Measurements from ENCODE around the gene TTC34.

DNA sequence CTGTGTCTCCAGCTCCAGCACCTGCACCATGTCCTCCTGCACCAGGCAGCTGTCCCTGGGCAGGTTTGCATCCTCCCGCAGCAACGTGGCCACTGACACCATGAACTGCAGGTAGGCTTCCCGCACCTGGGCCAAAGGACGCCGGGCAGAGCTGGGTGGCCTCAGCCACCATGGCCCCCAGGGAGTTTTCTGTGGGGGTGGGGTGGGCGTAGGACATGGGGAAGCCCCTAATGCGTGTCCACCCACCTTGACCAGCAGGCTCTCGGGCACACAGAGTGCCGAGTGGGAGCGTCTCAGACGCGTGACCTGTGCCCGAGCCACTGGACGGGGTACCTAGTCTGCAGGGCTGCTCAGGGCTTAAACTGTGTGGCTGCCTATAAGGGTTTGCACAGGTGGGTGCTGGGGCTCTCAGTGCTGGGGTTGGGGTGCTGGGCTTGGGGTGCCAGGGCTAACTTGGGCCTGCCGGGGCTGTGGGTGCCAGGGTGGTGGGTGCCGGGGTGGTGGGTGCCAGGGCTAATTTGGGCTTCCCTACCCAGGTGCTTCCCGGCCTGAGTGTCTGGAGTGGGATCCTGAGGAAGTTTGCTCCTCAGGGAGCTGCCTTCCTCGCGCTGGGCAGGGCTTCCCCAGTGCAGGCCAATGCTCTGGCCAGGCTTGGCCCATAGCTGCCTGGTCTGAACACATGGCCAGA is 197.2 kb downstream of the TTC34 start:
- no peak for TF ChIP-seq POLR2A (IDR thresholded peaks at IDR 0.05)
- TF ChIP-seq, protein P1, sequence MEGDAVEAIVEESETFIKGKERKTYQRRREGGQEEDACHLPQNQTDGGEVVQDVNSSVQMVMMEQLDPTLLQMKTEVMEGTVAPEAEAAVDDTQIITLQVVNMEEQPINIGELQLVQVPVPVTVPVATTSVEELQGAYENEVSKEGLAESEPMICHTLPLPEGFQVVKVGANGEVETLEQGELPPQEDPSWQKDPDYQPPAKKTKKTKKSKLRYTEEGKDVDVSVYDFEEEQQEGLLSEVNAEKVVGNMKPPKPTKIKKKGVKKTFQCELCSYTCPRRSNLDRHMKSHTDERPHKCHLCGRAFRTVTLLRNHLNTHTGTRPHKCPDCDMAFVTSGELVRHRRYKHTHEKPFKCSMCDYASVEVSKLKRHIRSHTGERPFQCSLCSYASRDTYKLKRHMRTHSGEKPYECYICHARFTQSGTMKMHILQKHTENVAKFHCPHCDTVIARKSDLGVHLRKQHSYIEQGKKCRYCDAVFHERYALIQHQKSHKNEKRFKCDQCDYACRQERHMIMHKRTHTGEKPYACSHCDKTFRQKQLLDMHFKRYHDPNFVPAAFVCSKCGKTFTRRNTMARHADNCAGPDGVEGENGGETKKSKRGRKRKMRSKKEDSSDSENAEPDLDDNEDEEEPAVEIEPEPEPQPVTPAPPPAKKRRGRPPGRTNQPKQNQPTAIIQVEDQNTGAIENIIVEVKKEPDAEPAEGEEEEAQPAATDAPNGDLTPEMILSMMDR (IDR thresholded peaks at IDR 0.05), result no peak
